NCI-H345 treated with DMSO at 0.1 percent for 48 hours (cell line): ENCODE measurements around the gene MED26.

Source experiments
- DNase-seq: peaks from one replicate; lab custom pipeline; 2025; ENCODE audit not compliant: unreplicated experiment; lab: John Stamatoyannopoulos, UW

MED26 gene

GRCh38 chr19:16650821-16651220, 22.8 kb upstream of the MED26 start:
- no peak for DNase-seq

DNA sequence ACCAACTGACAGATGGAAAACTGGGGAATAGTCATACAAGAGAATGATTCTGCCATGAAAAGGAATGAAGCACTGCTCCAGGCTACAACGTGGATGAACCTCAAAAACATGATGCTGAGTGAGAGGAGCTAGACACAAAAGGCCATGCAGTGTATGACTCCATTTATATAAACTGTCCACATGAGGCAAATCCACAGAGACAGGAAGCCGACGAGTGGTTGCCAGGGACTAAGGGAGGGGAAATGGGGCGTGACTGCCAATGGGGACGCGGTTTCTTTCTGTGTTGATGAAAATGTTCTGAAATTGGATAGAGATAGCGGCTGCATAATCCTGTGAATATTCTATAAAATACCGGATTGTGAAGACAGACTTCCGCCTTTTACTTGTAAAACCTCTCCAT, 21.7 kb upstream of the MED26 start:
- peak; percentile 16 for DNase-seq

GRCh38 chr19:16645140-16645539, 17.1 kb upstream of the MED26 start:
- DNase-seq = no peak

- no peak for DNase-seq
Measured at GRCh38 chr19:16641695-16642094, 13.7 kb upstream of the MED26 start.

- DNase-seq = no peak
Measured at GRCh38 chr19:16640951-16641350, 12.9 kb upstream of the MED26 start.

DNA sequence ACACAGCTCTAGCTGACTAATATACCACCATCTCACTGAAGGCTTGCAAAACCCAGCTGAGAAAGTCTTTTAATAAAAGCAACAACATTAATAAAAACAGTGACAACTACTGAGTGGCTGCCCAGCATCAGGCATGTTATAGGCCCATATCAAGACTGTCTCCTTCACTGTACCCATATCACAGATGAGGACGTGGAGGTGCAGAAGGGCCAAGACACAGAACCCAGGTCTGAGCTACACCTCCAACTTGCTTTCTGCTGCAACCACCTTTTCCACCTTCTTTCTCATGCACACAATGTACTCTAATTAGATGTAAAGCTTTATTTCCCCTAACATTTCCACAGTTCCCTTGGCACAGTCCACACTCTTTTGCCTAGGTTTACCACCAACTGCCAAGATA, 10.7 kb upstream of the MED26 start:
- no peak for DNase-seq

DNA sequence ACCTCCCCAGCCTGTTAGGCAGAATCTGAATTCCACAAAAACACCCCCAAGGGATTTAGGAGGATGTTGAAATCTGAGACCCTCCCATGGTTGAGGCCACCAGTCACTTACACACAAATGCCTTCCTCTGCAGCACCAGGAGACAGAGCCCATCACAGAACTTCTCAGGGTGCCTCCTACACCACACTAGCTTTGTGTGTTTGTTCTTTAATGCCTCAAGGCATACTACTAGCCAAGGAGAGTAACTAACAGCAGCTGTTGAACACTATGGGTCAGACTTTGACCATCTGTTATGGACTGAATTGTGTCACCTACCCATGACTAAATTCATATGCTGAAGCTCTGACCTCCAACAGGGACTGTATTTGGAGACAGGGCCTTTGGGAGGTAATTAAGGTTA, 9.5 kb upstream of the MED26 start:
- no peak for DNase-seq

DNA sequence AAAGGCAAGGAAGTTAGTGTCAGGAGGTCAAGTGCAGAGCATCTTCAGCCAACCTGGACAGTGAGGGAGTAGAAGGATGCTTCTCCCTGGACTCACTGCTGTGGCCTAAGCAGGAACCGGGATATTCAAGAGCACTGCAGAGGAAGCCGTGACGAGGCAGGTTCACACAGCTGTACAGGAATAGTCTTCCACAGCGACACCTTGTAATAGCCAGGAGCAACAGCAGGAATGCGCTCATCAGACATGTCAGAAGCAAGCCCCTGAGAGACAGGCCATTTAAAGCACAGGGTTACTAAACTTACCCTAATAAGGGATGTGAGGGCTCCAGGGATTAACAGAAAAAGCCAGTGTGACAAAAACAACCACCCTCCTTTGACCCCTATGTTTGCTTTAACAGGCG, 3.5 kb upstream of the MED26 start:
- DNase-seq = no peak

- no peak for DNase-seq
Measured at GRCh38 chr19:16628984-16629691, 1.1 kb upstream of the MED26 start.

DNA sequence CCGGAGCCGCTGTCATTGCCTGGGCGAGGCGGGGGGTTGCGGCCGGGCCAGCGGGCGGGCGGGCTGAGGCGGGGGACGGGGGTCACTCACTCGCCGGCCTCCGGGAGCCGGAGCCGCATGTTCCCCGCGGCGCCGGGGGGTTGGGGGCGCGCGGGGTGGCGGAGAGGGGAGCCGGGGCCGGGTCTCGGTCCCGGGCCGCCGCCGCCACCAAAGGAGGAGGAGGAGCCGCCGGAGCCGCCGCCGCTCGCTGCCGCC, 149 bp downstream of the MED26 start:
- DNase-seq = no peak

- no peak for DNase-seq
Measured at GRCh38 chr19:16627193-16627927, 644 bp downstream of the MED26 start.

DNA sequence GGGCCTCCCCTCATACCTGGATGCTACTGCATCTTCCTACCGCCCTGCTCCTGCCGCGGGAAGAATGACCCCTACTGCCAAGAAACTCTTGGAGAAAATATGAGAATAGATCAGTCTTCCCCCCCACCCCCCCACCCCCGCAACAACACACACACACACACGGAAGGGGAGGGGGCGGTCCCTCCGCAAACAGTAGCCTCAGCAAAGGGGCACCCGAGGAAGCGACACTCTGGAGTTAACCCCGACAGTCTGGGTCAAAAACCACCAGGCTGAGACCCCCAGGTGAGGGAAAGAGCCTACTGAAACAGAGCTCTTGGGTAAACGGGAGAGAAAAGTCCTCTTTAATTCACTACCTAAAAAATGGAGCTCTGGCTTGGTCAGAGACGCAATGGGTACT, 1.2 kb downstream of the MED26 start:
- DNase-seq = no peak

DNA sequence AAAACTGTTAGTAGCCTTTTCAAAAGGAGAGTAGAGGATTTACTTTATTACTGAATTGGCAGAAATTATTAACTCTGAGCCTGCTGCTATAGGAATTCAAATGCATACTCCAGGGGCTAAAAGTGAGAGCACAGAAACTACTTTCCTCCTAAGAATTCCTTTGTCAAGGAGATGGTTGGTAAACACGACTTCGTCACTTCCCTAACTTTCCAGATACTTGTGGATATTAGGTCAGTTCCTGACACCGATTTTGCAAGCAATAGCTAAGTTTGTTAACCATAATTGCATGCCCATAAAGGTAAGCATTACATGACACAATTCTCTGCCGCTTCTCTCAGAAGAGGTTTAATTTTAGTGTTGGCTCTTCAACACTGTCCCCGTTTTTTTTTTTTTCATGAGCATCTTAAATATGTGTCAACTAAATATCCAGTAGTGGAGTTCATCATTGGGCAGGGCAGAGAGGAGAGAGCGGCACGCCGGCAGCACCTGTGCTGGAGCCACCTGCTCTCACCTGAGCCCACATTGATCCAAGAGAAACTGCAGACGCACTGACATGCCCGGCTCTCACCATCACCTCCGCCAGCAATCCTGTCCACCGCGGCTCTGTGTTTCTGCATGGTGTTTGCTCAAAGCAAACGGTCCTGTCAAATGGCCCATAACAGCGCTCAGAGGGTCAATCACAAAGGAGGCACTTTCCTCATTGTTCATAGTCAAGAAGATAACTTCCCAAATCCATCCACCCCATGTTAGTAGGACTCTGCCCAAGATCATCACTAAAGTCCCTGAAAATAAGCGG, 2.6 kb downstream of the MED26 start:
- no peak for DNase-seq

GRCh38 chr19:16624236-16624635, 3.8 kb downstream of the MED26 start:
- no peak for DNase-seq

DNA sequence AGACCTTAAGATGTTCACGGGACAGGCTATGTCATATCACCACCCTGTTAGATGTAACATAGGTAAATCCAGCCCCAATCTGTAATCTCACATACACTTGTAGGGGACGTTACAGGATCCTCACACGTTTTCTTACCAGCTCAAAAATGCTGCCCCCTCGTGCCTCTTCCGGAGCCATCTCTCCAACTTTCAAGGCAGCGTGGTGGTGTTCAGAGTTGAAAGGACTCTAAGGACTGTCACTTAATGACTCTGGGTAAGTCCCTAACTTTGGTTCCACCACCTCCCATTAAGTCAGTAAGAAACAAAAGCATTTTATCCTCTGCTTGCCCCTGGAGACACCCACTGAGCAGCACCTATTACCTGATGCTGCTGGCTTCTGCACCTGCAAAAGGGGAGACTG, 4.4 kb downstream of the MED26 start:
- no peak for DNase-seq

- no peak for DNase-seq
Measured at GRCh38 chr19:16623066-16623465, 4.9 kb downstream of the MED26 start.

GRCh38 chr19:16621165-16621800, 6.7 kb downstream of the MED26 start:
- DNase-seq = no peak

- DNase-seq = no peak
Measured at GRCh38 chr19:16620584-16620983, 7.4 kb downstream of the MED26 start.

DNA sequence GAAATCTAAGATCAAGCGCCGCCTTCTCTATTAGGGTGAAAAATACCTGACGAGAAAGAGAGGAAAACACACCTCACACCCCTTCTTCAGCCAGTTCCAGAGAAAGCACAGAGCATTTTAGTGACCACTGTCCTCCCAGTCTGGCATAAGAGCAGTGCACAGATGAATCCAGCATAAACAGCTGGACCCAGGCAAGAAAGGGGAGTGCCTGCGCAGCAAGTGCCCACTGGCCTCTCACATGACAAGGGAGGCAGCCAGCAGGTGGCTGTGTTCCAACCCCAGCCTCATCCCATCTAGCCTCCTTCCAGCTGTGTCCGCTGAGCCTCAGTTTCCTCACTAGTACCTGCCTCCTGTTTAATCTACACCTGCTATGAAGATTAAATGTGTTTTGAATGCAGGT, 8.0 kb downstream of the MED26 start:
- no peak for DNase-seq

- DNase-seq = no peak
Measured at GRCh38 chr19:16619457-16619856, 8.5 kb downstream of the MED26 start.

- DNase-seq = no peak
Measured at GRCh38 chr19:16618248-16618647, 9.8 kb downstream of the MED26 start.

DNA sequence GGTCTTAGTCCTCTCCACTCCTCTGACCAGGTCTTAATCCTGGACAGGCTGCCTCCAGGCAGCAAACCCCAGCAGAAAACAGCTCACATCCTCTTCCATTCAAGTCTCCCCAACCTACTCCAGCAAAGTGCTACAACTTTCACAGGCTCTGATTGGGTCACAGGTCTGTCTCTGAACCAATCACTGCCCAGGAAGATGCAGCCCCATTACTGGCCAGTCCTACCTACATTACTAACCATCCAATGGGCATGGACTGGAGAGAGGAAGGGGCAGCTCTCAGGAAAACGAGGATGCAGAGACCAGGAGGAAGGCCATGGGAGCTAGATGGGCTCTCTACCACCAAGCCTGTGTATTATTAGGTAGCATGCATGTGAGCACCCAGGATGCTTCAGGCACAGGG, 12.2 kb downstream of the MED26 start:
- no peak for DNase-seq
